ENCODE data around the gene DCAF7.

The DCAF7 gene

DNA sequence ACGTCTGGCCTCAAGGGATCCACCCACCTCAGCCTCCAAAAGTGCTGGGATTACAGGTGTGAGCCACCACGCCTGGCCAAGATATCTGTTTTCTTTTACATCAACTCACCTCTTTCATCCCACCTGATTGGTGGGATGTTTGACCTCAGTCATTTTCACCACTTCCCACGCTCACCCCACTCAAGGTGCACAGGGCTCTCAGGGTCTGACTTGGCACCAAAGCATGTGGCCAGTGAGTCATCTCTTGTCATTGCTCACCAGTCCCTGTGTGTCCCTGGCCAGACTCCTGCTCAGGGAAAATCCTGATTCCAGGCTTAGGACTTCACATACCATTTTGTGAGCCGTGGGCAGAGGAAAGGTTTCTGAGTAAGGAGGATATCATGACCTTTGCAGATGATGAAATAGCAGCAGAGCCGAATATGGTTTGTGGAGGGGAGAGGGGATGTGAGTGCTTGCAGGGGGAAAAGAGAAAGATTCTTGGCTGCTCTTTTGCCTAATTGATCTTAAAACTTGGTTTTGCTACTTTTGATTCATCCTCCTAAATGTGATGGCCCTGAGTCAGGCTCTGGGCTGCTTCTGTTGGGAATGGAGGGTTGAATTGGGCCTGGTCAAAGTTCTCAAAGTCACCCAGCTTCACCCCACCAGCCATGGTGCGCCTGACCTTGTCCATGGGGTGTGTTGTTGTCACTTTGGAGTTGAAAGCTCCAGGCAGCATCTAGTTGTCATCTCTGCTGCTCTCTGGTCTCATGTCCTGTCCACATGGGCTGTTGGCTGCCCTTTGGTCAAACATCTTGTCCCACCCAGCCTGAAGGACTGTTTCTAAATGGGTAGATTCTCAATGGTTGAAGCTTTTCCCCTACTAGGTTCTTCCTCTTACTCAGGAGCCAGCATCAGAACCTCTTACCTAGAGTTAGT lies 33.1 kb upstream of the DCAF7 start:
- TF ChIP-seq EZH2phosphoT487 (IDR thresholded peaks at IDR 0.05; ENCODE audit: low read depth) = no peak
- TF ChIP-seq, protein P1, sequence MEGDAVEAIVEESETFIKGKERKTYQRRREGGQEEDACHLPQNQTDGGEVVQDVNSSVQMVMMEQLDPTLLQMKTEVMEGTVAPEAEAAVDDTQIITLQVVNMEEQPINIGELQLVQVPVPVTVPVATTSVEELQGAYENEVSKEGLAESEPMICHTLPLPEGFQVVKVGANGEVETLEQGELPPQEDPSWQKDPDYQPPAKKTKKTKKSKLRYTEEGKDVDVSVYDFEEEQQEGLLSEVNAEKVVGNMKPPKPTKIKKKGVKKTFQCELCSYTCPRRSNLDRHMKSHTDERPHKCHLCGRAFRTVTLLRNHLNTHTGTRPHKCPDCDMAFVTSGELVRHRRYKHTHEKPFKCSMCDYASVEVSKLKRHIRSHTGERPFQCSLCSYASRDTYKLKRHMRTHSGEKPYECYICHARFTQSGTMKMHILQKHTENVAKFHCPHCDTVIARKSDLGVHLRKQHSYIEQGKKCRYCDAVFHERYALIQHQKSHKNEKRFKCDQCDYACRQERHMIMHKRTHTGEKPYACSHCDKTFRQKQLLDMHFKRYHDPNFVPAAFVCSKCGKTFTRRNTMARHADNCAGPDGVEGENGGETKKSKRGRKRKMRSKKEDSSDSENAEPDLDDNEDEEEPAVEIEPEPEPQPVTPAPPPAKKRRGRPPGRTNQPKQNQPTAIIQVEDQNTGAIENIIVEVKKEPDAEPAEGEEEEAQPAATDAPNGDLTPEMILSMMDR (IDR thresholded peaks at IDR 0.05; ENCODE audit: low read depth, low read length) = no peak

GRCh38 chr17:63517825-63518534 lies 32.3 kb upstream of the DCAF7 start:
- Histone ChIP-seq H4K20me1 (ENCODE audit: insufficient read depth, low read length) (no peaks in the 10 kb centered on the region), H2AFZ (ENCODE audit: low read depth, low read length) (no peak overlapping the region), H3K4me3 (ENCODE audit: low read length) (no peak overlapping the region), H3K9me3 (ENCODE audit: insufficient read depth, low read length) (no peaks in the 10 kb centered on the region), H3K79me2 (ENCODE audit: low read length) (no peaks in the 10 kb centered on the region), H3K4me2 (ENCODE audit: low read length) (no peak overlapping the region), H3K27me3 (ENCODE audit: low read depth, low read length) (peaks cover 21% of the 10 kb centered on the region), H3K4me1 (ENCODE audit: low read length) (no peaks in the 10 kb centered on the region), H3K27ac (ENCODE audit: low read length) (no peak overlapping the region), H3K9ac (ENCODE audit: low read length) (no peak overlapping the region), H3K36me3 (replicated peaks; ENCODE audit: low read depth, low read length) (no peaks in the 10 kb centered on the region)
- TF ChIP-seq, protein P1 (IDR thresholded peaks at IDR 0.05; ENCODE audit: low read depth, low read length) = no peak
- no peak for TF ChIP-seq EZH2phosphoT487 (IDR thresholded peaks at IDR 0.05; ENCODE audit: low read depth)

More for the DNA sequence above, 33.1 kb upstream of the DCAF7 start:
- Histone ChIP-seq H3K27ac (ENCODE audit: low read length) (no peak overlapping the region), H3K4me2 (ENCODE audit: low read length) (no peak overlapping the region), H4K20me1 (ENCODE audit: insufficient read depth, low read length) (no peaks in the 10 kb centered on the region), H3K27me3 (ENCODE audit: low read depth, low read length) (peaks cover 21% of the 10 kb centered on the region), H3K4me1 (ENCODE audit: low read length) (no peaks in the 10 kb centered on the region), H2AFZ (ENCODE audit: low read depth, low read length) (no peak overlapping the region), H3K4me3 (ENCODE audit: low read length) (no peak overlapping the region), H3K9me3 (ENCODE audit: insufficient read depth, low read length) (no peaks in the 10 kb centered on the region), H3K36me3 (replicated peaks; ENCODE audit: low read depth, low read length) (no peaks in the 10 kb centered on the region), H3K9ac (ENCODE audit: low read length) (no peak overlapping the region), H3K79me2 (ENCODE audit: low read length) (no peaks in the 10 kb centered on the region)

DNA sequence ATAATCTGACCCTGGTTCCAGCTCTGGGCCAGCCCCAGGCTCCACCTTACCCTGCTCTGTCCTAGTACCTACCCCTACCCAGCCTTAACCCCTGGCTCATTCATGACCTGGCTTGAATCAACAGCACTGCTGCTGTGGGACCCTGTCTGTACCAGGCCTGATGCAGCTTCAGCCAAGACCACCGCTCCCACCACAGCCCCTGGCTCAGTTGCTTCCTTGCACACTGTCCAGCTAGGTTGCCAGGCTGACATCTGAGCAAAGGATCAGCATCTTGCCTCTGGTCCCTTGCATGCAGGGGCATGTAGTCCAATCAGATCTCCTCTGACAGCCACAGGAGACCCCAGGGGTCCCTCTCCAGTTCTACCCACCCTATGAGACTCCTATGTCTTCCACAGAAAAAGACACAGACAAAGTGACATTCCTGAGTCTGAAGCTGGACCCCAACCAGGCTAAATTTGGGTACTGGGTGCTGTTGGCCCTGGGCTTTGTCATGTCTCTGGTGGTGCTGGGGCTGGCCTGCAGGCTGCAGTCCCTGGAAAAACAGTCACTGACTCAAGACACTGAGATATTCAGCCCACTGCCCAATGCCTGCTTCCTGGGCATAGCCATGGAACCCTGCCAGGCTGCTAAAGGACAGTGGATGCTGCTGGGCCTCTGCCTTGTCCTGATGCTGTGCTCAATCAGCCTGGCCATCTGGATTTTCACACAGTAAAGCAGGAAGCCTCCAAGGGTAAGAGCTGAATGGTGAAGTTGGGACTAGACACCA lies 31.0 kb upstream of the DCAF7 start:
- no peak overlapping the region for H3K27ac ChIP-seq (ENCODE audit: low read length)
- peaks cover 21% of the 10 kb centered on the region for H3K27me3 ChIP-seq (ENCODE audit: low read depth, low read length)
- no peak overlapping the region for H3K4me2 ChIP-seq (ENCODE audit: low read length)
- no peak for TF ChIP-seq EZH2phosphoT487 (IDR thresholded peaks at IDR 0.05; ENCODE audit: low read depth)
- TF ChIP-seq, protein P1 (IDR thresholded peaks at IDR 0.05; ENCODE audit: low read depth, low read length) = no peak
- H3K4me1 ChIP-seq (ENCODE audit: low read length) = no peaks in the 10 kb centered on the region
- H3K36me3 ChIP-seq (replicated peaks; ENCODE audit: low read depth, low read length) = no peaks in the 10 kb centered on the region
- no peaks in the 10 kb centered on the region for H3K9me3 ChIP-seq (ENCODE audit: insufficient read depth, low read length)
- no peaks in the 10 kb centered on the region for H3K79me2 ChIP-seq (ENCODE audit: low read length)
- no peak overlapping the region for H2AFZ ChIP-seq (ENCODE audit: low read depth, low read length)
- no peak overlapping the region for H3K4me3 ChIP-seq (ENCODE audit: low read length)
- H4K20me1 ChIP-seq (ENCODE audit: insufficient read depth, low read length) = no peaks in the 10 kb centered on the region
- H3K9ac ChIP-seq (ENCODE audit: low read length) = no peak overlapping the region
